HEK293T (cell line): ENCODE measurements around the gene ARHGDIG.

Source experiments
- ARNT ChIP-seq: fragments of 450-650 bp; IDR thresholded peaks from 2 replicates; pipeline ENCODE4 v1.6.1; 2017; ENCODE audit warnings: mild to moderate bottlenecking
- CTBP1 ChIP-seq: fragments of 450-650 bp; IDR thresholded peaks from 2 replicates; pipeline ENCODE4 v1.6.1; 2016; ENCODE audit warnings: borderline replicate concordance
- ELF4 ChIP-seq: fragments of 450-650 bp; IDR thresholded peaks from 2 replicates; pipeline ENCODE4 v1.6.1; 2017; ENCODE audit warnings: antibody characterized with exemption
- L3MBTL2 ChIP-seq: fragments of 450-650 bp; conservative IDR thresholded peaks from 2 replicates; pipeline ENCODE4 v1.6.1; 2016; ENCODE audit warnings: mild to moderate bottlenecking
- LEF1 ChIP-seq: fragments of 450-650 bp; IDR thresholded peaks from 2 replicates; pipeline ENCODE4 v1.6.1; 2017; ENCODE audit warnings: mild to moderate bottlenecking, borderline replicate concordance
- SUZ12 ChIP-seq: fragments of 450-650 bp; IDR thresholded peaks from 2 replicates; pipeline ENCODE4 v1.6.1; 2016; ENCODE audit warnings: mild to moderate bottlenecking
- TARDBP ChIP-seq: fragments of 450-650 bp; IDR thresholded peaks from 2 replicates; pipeline ENCODE4 v1.6.1; 2016
- ZNF384 ChIP-seq: fragments of 450-650 bp; IDR thresholded peaks from 2 replicates; pipeline ENCODE4 v1.6.1; 2016

DNA sequence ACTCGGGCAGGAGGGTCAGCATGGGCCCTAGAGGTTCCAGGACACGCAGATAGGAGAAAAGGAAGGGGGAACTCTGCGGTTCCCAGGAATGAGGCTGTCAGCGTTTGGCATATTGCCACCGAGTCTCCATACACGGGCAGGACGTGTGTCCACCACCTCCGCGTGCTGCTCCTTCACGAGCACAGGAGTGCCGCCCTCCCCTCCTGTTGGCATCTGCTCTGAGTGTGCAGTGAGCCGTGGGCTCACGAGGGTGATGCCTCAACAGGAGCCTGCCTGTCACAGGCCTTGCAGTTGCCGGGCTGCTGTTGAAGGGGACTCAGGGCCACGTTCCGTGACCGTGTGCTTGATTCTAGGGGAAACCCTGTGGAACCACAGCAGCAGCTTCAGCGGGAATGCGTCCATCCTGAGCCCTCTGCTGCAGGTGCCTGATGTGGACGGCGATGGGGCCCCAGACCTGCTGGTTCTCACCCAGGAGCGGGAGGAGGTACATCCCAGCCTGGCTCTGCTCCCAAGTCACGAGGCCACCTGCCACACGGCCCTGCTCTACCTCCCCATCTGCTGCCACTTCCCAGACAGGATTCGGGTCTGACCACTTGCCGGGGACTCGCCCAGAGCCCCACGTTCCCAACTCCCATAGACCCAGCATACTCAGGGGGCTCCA is 19.2 kb upstream of the ARHGDIG start:
- TF ChIP-seq ARNT: no peak
- no peak for TF ChIP-seq CTBP1
- TF ChIP-seq ZNF384: no peak
- TF ChIP-seq L3MBTL2: no peak
- TF ChIP-seq SUZ12: no peak
- TF ChIP-seq ELF4: no peak
- no peak for TF ChIP-seq TARDBP
- TF ChIP-seq LEF1: no peak
